Measurements from ENCODE around the gene OR52I1.

- TF ChIP-seq CTCF (IDR thresholded peaks at IDR 0.05) (peak; percentile 18), EZH2 (IDR thresholded peaks at IDR 0.05) (no peak)
Measured at GRCh38 chr11:4607781-4608666, 14.2 kb downstream of the OR52I1 start, which contains the start of gene TRIM68.

All from neural progenitor cell (in vitro differentiated cells).